GM12873 (cell line): ENCODE data around the gene MLLT1.
A peak's percentile ranks its signal among the peaks of the same experiment; 100 is the strongest.

Source experiments
- TF ChIP-seq, protein P1 (sequence below): IDR thresholded peaks from 2 replicates; pipeline ENCODE4 v1.5.1; 2012; ENCODE audit warnings: low read depth, mild to moderate bottlenecking, moderate library complexity, low read length, control low read depth; ENCODE audit not compliant: insufficient read depth; ENCODE audit errors: missing control alignments

The MLLT1 gene

DNA sequence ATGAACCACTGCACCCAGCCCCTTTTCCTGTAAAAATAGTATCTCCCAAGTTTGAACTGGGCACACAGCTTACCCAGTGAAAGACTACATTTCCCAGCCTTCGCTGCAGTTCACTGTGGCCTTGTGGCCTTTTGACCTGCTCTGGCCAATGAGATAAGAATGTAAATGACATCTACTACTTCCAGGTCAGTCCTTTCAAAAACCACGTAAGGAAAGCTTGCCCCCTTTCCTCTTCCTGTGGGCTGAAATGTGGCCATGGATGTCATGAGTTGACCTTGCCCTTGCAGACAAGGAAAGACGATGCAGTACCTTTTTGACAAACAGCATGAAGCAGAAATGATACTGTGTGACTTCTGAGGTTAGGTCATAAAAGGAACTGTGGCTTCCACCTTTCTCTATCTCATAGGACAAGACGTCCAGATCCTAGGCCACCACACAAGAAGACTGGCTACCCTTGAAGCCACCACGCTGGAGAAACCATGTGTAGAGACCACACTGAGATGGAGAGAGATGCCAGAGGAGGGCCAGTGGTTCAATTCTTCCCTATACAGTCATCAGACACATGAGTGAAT is 33.7 kb upstream of the MLLT1 start:
- TF ChIP-seq, protein P1, sequence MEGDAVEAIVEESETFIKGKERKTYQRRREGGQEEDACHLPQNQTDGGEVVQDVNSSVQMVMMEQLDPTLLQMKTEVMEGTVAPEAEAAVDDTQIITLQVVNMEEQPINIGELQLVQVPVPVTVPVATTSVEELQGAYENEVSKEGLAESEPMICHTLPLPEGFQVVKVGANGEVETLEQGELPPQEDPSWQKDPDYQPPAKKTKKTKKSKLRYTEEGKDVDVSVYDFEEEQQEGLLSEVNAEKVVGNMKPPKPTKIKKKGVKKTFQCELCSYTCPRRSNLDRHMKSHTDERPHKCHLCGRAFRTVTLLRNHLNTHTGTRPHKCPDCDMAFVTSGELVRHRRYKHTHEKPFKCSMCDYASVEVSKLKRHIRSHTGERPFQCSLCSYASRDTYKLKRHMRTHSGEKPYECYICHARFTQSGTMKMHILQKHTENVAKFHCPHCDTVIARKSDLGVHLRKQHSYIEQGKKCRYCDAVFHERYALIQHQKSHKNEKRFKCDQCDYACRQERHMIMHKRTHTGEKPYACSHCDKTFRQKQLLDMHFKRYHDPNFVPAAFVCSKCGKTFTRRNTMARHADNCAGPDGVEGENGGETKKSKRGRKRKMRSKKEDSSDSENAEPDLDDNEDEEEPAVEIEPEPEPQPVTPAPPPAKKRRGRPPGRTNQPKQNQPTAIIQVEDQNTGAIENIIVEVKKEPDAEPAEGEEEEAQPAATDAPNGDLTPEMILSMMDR: no peak

DNA sequence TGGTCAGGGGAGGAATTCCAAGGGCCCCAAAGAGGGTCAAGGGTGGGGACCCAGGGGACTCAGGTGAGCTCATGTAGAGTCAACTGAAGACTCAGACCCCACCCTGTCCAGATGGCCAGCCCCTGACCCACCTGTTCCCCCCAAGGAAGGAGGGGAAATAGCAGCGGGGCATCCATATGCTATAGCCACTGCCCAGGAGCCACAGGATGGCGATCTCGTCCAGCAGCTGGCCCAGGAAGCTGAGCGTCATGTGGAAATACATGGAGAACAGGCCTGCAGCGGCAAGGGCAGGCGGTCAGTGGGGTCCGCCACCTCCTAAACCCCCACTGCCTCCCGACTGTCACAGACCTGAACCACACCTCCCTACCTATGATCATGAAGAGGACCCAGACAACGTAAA is 32.2 kb upstream of the MLLT1 start:
- TF ChIP-seq, protein P1: peak; percentile 8

DNA sequence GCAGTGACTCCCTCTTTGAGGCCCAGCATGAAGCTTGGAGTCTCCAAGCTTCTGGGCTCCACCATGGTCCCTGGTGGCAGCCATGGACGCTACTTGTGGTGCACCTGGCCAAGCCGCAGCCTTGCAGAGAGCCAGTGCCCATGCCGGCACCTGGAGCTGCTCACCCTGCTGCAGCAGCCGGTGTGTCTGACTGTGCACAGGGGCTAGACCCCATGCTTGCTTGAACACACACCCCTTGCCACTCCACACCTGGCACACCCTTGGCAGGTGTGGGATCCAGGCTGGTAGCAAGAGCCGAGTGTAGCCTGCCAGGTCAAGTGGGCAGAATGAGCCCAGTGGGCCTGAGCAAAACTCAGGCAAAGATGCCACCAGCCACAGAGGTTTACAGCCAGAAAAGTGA is 18.6 kb upstream of the MLLT1 start:
- TF ChIP-seq, protein P1: no peak

DNA sequence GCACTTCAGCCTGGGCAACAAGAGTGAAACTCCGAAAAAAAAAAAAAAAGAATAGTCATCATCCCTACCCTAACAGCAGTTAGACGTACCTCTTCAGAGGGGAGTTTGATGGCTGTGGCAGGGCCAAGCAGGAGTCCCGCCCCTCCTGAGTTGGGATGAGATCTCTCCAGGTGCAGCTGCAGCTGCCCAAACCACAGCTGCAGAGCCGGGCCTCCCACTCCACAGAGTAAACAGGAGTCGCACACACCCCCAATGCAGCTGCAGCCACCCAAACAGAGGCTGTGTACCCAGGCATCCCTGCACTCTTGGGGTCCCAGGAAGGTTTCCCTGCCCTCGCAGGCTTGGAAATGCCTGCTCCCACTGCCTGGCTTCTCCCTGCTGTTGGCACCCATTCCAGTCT is 17.4 kb upstream of the MLLT1 start:
- TF ChIP-seq, protein P1: no peak

DNA sequence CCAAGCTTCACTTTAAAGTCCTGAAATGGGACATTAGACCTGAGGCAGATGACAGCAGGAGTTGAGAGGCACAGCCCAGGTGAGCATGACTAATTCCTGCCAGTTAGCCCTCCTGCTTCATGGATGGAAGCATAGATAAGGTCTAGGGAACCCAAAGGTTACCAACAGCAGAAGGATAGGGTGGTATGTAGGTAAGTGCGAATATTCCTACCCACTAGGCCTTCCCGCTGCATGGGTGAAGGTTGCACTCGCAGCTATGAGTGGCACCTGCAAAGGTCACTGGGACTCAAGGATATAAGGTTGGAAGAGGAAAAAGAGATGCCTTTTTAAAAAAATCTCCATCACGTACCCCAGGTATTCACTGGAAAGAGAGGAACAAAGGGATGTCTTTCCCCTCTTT is 12.2 kb upstream of the MLLT1 start:
- TF ChIP-seq, protein P1: no peak

DNA sequence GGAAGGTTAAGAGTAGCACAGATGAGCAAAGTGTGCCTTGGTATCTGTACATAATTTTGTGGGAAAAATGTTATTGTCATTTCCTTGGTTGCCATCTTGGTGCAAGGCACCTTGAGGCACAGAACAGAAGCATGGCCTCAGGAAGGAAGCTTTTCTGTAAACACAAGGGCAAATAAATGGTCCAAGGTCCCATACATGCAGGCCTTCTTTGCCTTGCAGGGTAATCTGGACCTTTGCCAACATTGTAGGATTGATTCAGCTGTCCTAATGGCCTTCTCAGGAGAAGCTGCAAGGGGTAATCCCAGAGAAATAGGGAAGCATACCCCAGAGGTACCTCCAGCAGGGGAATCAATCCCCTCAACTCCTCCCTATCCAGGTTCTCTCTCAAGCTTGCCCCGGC is 9.0 kb upstream of the MLLT1 start:
- TF ChIP-seq, protein P1: no peak

DNA sequence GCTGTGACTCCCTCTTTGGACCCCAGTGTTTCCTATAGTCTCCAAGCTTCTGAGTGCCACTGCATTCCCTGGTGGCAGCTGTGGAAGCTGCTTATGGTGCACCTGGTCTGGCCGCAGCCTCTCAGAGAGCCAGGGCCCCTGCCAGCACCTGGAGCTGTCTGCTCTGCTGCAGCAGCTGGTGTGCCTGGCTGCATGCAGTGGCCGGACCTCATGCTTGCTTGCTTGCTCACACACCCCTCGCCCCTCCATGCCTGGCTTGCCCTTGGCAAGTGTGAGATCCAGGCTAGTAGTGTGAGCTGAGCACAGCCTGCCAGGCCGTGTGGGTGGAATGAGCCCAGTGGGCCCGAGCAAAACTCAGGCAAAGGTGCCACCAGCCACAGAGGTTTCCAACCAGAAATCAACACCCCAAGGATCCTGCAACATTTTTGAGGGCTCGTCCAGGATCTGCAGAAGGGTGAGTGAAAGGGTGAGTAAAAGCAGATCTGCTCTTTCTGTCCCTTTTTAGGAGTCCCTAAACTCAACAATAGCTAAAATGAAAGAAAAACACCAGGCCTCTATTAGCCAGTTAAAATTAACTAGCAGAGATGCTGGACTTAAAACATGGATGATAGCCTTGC is 7.6 kb upstream of the MLLT1 start:
- TF ChIP-seq, protein P1: no peak

DNA sequence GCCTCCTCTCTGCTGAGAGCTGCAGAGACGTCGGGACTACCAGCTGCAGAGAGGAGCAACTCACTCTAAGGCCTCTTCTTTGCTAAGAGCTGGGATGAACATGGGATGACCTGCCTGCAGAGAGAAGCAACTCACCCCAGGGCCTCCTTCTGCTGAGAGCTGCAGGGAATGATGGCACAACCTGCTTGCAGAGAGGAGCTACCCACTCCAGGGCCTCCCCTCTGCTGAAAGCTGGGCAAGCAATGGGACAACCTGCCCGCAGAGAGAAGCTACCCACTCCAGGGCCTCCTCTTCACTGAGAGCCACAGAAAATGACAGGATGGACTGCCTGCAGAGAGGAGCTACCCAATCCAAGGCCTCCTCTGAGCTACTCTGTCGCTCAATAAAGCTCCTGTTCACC is 6.9 kb upstream of the MLLT1 start:
- TF ChIP-seq, protein P1: no peak
